Measurements from ENCODE around the gene SLC6A17.

DNA sequence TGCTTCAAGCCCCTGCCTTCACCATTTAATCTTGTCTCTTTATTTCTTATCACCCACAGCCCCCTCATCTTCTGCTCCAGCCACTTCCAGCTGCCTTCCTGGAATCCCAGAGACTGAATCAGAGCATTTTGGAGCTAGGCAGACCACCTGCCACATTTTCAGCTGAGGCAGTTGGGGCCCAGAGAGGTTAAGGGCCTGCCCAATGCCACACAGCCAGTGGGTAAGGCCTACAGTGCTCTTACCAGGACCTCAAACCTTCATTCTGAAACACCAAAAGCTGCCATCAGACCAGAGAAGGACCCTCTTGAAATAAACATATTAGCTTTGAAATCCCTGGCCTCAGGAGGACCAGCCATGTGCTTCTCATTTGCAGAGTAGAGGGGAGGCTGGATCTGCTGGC lies 17.6 kb upstream of the SLC6A17 start:
- no peak for TF ChIP-seq GATA3 (IDR thresholded peaks at IDR 0.05; ENCODE audit: low read depth, low read length)
- TF ChIP-seq GATA2 (IDR thresholded peaks at IDR 0.05; ENCODE audit: low read depth, low read length): no peak
